Breast epithelium (tissue), 4 donors: ENCODE results near the gene IQSEC3. TPM values are rescaled to one million over a fixed set of nuclear protein-coding genes. Genes with fewer than 3 reads are reported as not detected.

ENCODE experiments used
- DNase-seq, 2 donors: peaks; one replicate each; pipeline ENCODE4 v3.0.0-alpha.2; 2019; ENCODE audit warnings: low spot score in 2 of 2
- H3K27ac ChIP-seq, 2 donors: fragments of 200-600 bp; sonication (generic) in 1 of 2; one replicate each; pipeline ENCODE4 v1.5.1; 2016 to 2019; ENCODE audit warnings: mild to moderate bottlenecking in 1 of 2
- H3K27me3 ChIP-seq, 2 donors: fragments of 200-600 bp; sonication (generic) in 1 of 2; one replicate each; pipeline versions ENCODE4 v1.5.1 to v1.6.0; 2017 to 2019; ENCODE audit warnings: control low read depth in 1 of 2, mild to moderate bottlenecking in 1 of 2
- H3K36me3 ChIP-seq: fragments of 200-600 bp; one replicate; pipeline ENCODE4 v1.5.1; 2019
- H3K4me1 ChIP-seq, 2 donors: fragments of 200-600 bp; sonication (generic); one replicate each; pipeline ENCODE4 v1.5.1; 2016 to 2019; ENCODE audit warnings: control low read depth in 1 of 2
- H3K4me3 ChIP-seq, 3 donors: fragments of 200-600 bp; sonication (generic); 1 replicate in 2 of 3; 2 replicates in 1 of 3; pipeline ENCODE4 v1.5.1; 2016 to 2019; ENCODE audit warnings: mild to moderate bottlenecking in 3 of 3, moderate library complexity in 2 of 3
- H3K9me3 ChIP-seq, 2 donors: fragments of 200-600 bp; sonication (generic) in 1 of 2; one replicate each; pipeline ENCODE4 v1.5.1; 2016 to 2019; ENCODE audit warnings: control low read depth in 1 of 2
- POLR2A ChIP-seq: fragments of 450-650 bp; IDR thresholded peaks from one replicate; pipeline ENCODE4 v1.6.1; 2016; ENCODE audit warnings: antibody characterized with exemption, mild to moderate bottlenecking, moderate library complexity
- POLR2AphosphoS5 ChIP-seq, 3 donors: sonication (generic); formaldehyde crosslinking; IDR thresholded peaks; one replicate each; pipeline ENCODE4 v1.6.1; 2017; ENCODE audit warnings: antibody characterized with exemption in 3 of 3
- intact Hi-C: fragments of 100-400 bp; cut with DNase I; formaldehyde crosslinking; loops from one replicate; pipeline ENCODE4 v1.15.1; 2023; ENCODE audit warnings: low total_unique reads
- total RNA-seq, 3 donors: library from RNA; depleted of rRNA; stranded (reverse); fragments of >200 nt; gene quantifications; one replicate each; pipeline ENCODE4 v1.1.0, GENCODE V29; 2016
- TF ChIP-seq, protein P1 (sequence below), 3 donors: fragments of 450-650 bp; IDR thresholded peaks; one replicate each; pipeline ENCODE4 v1.5.1; 2016 to 2017; ENCODE audit warnings: antibody characterized with exemption in 3 of 3, mild to moderate bottlenecking in 3 of 3, moderate library complexity in 3 of 3

Gene IQSEC3
- total RNA-seq, 3 donors from 2014 or later: 0.64 to 0.98 (median 0.73) TPM

DNA sequence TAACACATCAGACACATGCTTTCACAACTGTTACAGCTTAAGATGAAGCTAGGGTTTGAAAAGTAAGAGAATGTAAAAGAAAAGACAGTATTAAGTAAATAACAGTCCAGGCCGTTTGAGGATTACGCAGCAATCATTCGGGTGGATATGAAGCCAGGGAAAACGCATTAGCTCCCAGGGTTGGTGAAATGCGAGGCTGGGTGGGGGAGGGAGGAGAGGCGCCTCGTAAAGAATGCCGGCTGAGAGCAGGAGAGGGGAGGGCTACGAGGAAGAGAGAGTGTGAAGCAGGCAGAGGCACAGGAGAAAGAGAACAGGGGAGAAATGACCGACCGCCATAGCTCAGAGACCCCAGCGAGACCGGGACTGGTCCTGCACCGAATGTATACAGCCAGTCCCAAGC lies 73.0 kb downstream of the IQSEC3 start:
- H3K27ac ChIP-seq: no peak overlapping the region
- intact Hi-C loops: no loop called here

DNA sequence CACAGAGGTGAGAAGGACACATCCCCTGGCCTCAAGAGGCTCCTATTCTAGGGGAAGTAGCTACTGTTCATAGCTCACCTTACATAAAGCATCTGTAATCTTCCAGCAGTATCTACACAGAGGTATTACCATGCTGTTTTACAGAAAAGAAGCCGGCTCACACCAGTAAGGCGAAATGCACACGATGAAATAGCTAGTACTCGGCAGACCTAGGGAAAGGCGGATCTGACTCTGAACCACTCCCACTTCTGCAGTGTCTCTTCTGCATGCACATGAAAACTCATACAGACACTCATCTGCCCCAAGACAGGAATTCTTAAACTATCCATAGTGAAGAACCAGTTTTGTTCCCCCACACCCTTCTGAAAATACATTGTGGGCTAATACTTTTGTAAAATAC lies 73.6 kb downstream of the IQSEC3 start:
- TF ChIP-seq, protein P1, sequence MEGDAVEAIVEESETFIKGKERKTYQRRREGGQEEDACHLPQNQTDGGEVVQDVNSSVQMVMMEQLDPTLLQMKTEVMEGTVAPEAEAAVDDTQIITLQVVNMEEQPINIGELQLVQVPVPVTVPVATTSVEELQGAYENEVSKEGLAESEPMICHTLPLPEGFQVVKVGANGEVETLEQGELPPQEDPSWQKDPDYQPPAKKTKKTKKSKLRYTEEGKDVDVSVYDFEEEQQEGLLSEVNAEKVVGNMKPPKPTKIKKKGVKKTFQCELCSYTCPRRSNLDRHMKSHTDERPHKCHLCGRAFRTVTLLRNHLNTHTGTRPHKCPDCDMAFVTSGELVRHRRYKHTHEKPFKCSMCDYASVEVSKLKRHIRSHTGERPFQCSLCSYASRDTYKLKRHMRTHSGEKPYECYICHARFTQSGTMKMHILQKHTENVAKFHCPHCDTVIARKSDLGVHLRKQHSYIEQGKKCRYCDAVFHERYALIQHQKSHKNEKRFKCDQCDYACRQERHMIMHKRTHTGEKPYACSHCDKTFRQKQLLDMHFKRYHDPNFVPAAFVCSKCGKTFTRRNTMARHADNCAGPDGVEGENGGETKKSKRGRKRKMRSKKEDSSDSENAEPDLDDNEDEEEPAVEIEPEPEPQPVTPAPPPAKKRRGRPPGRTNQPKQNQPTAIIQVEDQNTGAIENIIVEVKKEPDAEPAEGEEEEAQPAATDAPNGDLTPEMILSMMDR (IDR thresholded peaks at IDR 0.05): no peak
- TF ChIP-seq POLR2AphosphoS5 (IDR thresholded peaks at IDR 0.05) (no peak), POLR2A (no peak)
- H3K27me3 ChIP-seq: peaks cover 3 to 14% of the 10 kb centered on the region in 2 donors
- no peak overlapping the region for H3K27ac ChIP-seq
- intact Hi-C loops: no loop called here
- H3K9me3 ChIP-seq: no peaks in the 10 kb centered on the region
- no peak for DNase-seq
- H3K36me3 ChIP-seq: no peaks in the 10 kb centered on the region
- H3K4me3 ChIP-seq: no peak overlapping the region
- H3K4me1 ChIP-seq: no peaks in the 10 kb centered on the region

More for the DNA sequence above, 73.0 kb downstream of the IQSEC3 start:
- Histone ChIP-seq H3K27me3 (peaks cover 3 to 14% of the 10 kb centered on the region in 2 donors), H3K36me3 (no peaks in the 10 kb centered on the region), H3K4me3 (peak overlapping the region in 2 of 3 donors; percentile 41 to 63), H3K4me1 (no peaks in the 10 kb centered on the region), H3K9me3 (no peaks in the 10 kb centered on the region)
- TF ChIP-seq POLR2A (no peak), POLR2AphosphoS5 (IDR thresholded peaks at IDR 0.05) (no peak)
- TF ChIP-seq, protein P1 (IDR thresholded peaks at IDR 0.05): no peak
- DNase-seq: no peak

DNA sequence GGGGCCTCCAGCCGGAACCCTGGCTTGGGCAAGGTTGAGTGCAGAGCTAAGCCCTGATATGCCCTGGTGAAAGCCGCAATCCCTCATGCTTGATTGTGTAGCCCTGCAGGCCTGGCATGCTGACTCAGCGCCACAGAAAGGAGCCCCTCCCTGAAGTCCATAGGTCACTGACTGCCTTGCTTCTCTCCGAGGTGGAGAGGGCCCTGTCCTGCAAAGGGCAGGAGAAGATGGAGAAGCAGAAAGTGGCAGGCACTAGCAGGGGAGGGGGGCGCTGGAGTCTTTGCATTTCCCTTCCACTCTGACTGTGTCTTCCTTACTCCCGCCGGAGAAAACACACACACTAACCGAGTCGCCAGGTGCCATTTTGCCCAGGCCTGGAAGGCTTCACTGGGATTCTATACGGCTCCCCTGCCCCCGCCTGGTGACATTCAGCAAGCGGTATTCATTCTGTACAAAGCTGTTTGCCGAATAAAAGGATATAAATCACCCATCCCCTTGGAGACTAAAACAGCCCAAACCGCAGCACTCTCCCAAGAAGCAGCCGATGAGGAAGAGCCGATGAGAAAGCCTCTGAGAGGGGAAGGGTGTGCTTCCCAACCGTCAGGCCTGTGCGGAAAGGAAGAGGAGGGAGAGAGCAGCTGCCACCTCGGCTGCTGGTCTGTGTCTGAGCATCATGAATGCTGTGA lies 77.5 kb downstream of the IQSEC3 start:
- Histone ChIP-seq H3K4me3 (no peak overlapping the region), H3K9me3 (no peaks in the 10 kb centered on the region), H3K4me1 (no peaks in the 10 kb centered on the region), H3K36me3 (no peaks in the 10 kb centered on the region), H3K27ac (no peak overlapping the region), H3K27me3 (peaks cover 0 to 4% of the 10 kb centered on the region in 2 donors)
- intact Hi-C loops: no loop called here
- no peak for DNase-seq
- TF ChIP-seq POLR2A (no peak), POLR2AphosphoS5 (IDR thresholded peaks at IDR 0.05) (no peak)
- TF ChIP-seq, protein P1 (IDR thresholded peaks at IDR 0.05): no peak

DNA sequence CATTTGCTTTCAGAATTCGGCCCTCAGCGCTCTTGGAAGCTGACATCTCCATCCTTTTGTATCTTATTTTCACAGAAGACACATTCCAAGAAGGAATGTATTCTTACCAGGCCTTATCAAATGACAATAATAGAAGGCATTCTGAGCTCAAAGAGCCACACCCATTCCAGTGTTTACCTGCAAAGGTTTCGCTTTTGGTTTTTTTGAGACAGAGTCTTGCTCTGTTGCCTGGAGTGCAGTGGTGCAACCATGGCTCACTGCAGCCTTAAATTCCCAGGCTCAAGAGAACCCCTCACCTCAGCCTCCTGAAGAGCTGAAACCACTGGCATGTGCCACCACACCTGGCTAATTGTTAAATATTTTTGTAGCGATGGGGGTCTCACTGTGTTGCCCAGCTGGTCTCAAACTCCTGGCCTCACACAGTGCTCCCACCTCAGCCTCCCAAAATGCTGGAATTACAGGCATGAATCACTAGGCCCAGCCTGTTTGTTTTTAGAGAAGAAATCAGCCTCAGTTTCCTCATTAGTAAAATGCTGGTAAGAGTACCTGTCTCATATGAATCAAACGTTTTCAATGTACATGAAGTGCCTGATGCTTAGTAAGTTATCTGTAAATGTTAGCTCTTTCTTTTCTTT lies 78.2 kb downstream of the IQSEC3 start:
- DNase-seq: no peak

More for the DNA sequence above, 78.2 kb downstream of the IQSEC3 start:
- Histone ChIP-seq H3K4me1 (no peaks in the 10 kb centered on the region), H3K36me3 (no peaks in the 10 kb centered on the region), H3K4me3 (no peak overlapping the region), H3K9me3 (no peaks in the 10 kb centered on the region), H3K27me3 (peaks cover 0 to 3% of the 10 kb centered on the region in 2 donors), H3K27ac (no peak overlapping the region)
- TF ChIP-seq, protein P1 (IDR thresholded peaks at IDR 0.05): no peak
- no peak for TF ChIP-seq POLR2AphosphoS5 (IDR thresholded peaks at IDR 0.05)
- TF ChIP-seq POLR2A: no peak
- intact Hi-C loops: no loop called here
